HFFc6 (cell line): ENCODE data around the gene SLC35F6. TPM values are rescaled to one million over a fixed set of nuclear protein-coding genes. Genes with fewer than 3 reads are reported as not detected.
A peak's percentile ranks its signal among the peaks of the same experiment; 100 is the strongest.

Experiments used
- DNase-seq: peaks from one replicate; pipeline ENCODE4 v3.0.0-alpha.2; 2018
- H3K27ac Mint-ChIP-seq: 2 replicates; pipeline ENCODE4 v1.8.0; 2020; ENCODE audit warnings: mild to moderate bottlenecking, mixed read lengths
- H3K27me3 Mint-ChIP-seq: 2 replicates; pipeline ENCODE4 v1.8.0; 2021; ENCODE audit warnings: mild to moderate bottlenecking, moderate library complexity, mixed read lengths; ENCODE audit not compliant: insufficient read depth
- H3K36me3 Mint-ChIP-seq: 2 replicates; pipeline ENCODE4 v1.8.0; 2021; ENCODE audit warnings: low read depth, mixed read lengths
- H3K4me1 Mint-ChIP-seq: 2 replicates; pipeline ENCODE4 v1.8.0; 2020; ENCODE audit warnings: low read depth, mixed read lengths
- H3K4me3 Mint-ChIP-seq: 2 replicates; pipeline ENCODE4 v1.8.0; 2020; ENCODE audit warnings: mild to moderate bottlenecking, moderate library complexity, mixed read lengths
- H3K9me3 Mint-ChIP-seq: 2 replicates; pipeline ENCODE4 v1.8.0; 2020; ENCODE audit warnings: mild to moderate bottlenecking, mixed read lengths
- CTCF ChIP-seq: fragments of 200-600 bp; sonication (generic); IDR thresholded peaks from 2 replicates; pipeline ENCODE4 v1.5.0; 2021; ENCODE audit warnings: antibody characterized with exemption, mild to moderate bottlenecking
- total RNA-seq, 6 experiments: library from RNA; stranded (reverse); fragmentation: NEBNext Ultra II Directional; extraction: Animal tissue kit (Norgen Biotek cat#: 25700); gene quantifications; 2 replicates in 1 of 6; 3 replicates in 5 of 6; pipeline ENCODE4 v1.2.3, GENCODE V29; 2021

The SLC35F6 gene
- total RNA-seq, 6 experiments from 2014 or later: 34.1 to 44.5 (median 38.7) TPM

- Mint-ChIP-seq H3K27me3 (no peaks in the 10 kb centered on the region; the same call in 1 of the 2 replicates), H3K9me3 (no peaks in the 10 kb centered on the region), H3K4me1 (peaks cover 21% of the 10 kb centered on the region), H3K36me3 (peaks cover 13% of the 10 kb centered on the region; the same call in 1 of the 2 replicates), H3K4me3 (no peak overlapping the region), H3K27ac (no peak overlapping the region)
- no peak for TF ChIP-seq CTCF
- no peak for DNase-seq
These were observed 19.0 kb downstream of the SLC35F6 start for GRCh38 chr2:26782876-26783704.

GRCh38 chr2:26784570-26785234, 20.6 kb downstream of the SLC35F6 start:
- Mint-ChIP-seq H3K27me3 (no peaks in the 10 kb centered on the region; the same call in 1 of the 2 replicates), H3K4me1 (peaks cover 36% of the 10 kb centered on the region), H3K9me3 (no peaks in the 10 kb centered on the region), H3K36me3 (peaks cover 27% of the 10 kb centered on the region; the same call in 1 of the 2 replicates), H3K27ac (peak overlapping the region; percentile 95), H3K4me3 (peak overlapping the region; percentile 93)
- DNase-seq: no peak
- no peak for TF ChIP-seq CTCF

GRCh38 chr2:26785431-26786206, 21.5 kb downstream of the SLC35F6 start, which contains the start of gene CENPA:
TSS of gene CENPA (plus strand) at chr2:26786056. CDS start at chr2:26786197, 141 bp downstream.
- Mint-ChIP-seq H3K9me3 (peaks cover under 1% of the 10 kb centered on the region; the same call in 1 of the 2 replicates), H3K36me3 (peaks cover 33% of the 10 kb centered on the region), H3K4me3 (peak within 1 kb of the TSS; percentile 93), H3K27ac (peak within 1 kb of the TSS; percentile 95), H3K4me1 (peaks cover 40% of the 10 kb centered on the region), H3K27me3 (no peaks in the 10 kb centered on the region; the same call in 1 of the 2 replicates)
- peak; percentile 73 for TF ChIP-seq CTCF
- peak; percentile 100 for DNase-seq

GRCh38 chr2:26786207-26787028, 22.3 kb downstream of the SLC35F6 start:
- H3K36me3 Mint-ChIP-seq: peaks cover 37% of the 10 kb centered on the region
- H3K27ac Mint-ChIP-seq: peak overlapping the region; percentile 77
- no peak for DNase-seq
- H3K4me3 Mint-ChIP-seq: peak overlapping the region; percentile 93
- H3K4me1 Mint-ChIP-seq: peaks cover 44% of the 10 kb centered on the region
- no peak for TF ChIP-seq CTCF
- H3K9me3 Mint-ChIP-seq: peaks cover 5% of the 10 kb centered on the region
- H3K27me3 Mint-ChIP-seq: no peaks in the 10 kb centered on the region; the same call in 1 of the 2 replicates
